Caki2 (cell line): ENCODE results near the gene STYK1. TPM values are rescaled to one million over a fixed set of nuclear protein-coding genes. Genes with fewer than 3 reads are reported as not detected.
"Not testable (repeated sequence)": the region's sequence is repeated elsewhere in the genome, so short reads cannot be mapped to it uniquely, and the experiment has no call there.

ENCODE experiments used
- DNase-seq: peaks from one replicate; pipeline ENCODE4 v3.0.0-alpha.2; 2015; ENCODE audit warnings: low read depth
- in situ Hi-C: cut with HindIII; loops from 2 replicates; pipeline ENCODE4 v1.10.0; 2016; ENCODE audit warnings: low sequenced_read_pairs, low pct_unique_long_range_greater_than_20kb, mixed read lengths
- total RNA-seq: library from RNA; depleted of rRNA; stranded (reverse); fragments of >200 nt; shearing (Covaris generic); gene quantifications from 2 replicates; pipeline ENCODE4 v1.2.3, GENCODE V29; 2014; ENCODE audit warnings: low replicate concordance

Gene STYK1
- total RNA-seq, 1 experiment from 2014 or later = 4.8 TPM

DNA sequence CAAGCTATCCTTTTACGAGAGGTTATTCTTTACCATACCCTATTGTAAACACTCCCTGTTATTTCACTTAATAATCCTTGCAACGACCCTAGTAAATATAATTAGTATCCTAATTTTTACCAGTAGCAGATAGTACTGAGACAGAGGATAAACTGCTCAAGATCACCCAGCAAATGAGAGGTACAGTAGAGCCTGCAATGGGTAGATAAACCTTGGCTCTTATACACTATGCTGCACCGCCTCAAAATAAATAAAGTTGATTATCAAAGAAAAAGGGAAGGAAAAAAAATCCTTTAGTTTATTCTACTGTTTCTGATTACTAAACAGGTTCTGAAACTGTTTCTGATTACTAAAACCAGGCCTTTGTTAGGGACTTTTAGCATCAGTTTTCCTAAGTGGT lies 26.7 kb upstream of the STYK1 start:
- in situ Hi-C loops = no loop called here
- no peak for DNase-seq

DNA sequence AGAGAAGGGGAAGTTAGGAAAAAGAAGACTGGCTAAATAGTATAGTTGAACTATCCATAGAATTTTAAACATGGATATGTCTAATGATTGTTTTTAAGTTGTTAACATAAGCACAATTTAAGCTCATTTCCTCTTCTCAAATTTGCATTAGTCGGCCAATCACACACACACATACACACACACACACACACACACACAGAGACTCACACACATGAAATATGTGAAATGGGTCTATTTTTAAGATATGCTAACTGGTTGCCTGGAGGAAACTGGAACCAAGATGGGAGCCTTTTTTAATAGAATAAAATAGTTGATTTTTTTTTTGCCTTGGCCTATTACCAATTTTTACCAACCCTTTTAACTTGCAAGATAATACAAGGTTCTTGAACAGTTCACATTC lies 24.0 kb upstream of the STYK1 start:
- no peak for DNase-seq
- in situ Hi-C loops = no loop called here

DNA sequence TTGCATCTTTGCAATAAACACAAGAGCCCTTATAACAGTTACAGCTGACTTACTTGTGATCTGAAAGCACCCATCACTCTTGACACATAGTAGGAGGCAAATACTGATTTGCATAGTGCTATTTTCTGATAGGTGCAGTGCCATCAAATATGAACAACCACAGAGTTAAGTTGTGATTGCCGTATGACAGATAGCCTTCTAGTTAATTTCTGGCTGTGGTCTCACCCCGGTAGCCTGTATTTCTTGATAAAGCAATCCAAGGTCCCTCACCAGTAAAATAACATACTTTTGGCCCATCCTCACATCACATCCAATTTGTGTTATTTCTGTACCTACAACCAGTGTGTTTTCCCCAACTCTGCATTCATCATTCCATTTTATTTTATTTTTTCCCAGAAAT lies 23.3 kb upstream of the STYK1 start:
- in situ Hi-C loops = no loop called here
- no peak for DNase-seq

DNA sequence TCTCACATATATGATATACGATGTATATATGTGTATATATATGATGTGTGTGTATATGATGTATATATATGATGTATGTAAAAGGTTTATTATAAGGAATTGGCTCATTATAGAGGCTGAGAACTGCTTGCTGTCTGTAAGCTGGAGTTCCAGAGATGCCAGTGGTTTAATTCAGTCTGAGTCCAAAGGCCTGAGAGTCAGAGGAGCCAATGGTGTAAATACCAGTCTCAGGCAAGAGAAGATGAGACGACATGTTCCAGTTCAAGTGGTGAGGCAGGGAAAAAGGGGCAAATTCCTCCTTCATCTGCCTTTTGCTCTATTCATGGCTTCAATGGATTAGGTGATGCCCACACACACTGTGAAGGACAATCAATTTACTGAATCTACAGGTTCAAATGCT lies 17.1 kb upstream of the STYK1 start:
- in situ Hi-C loops = no loop called here
- no peak for DNase-seq

- no peak for DNase-seq
- in situ Hi-C loops = no loop called here
Observed at GRCh38 chr12:10689146-10689545, 15.3 kb upstream of the STYK1 start.

DNA sequence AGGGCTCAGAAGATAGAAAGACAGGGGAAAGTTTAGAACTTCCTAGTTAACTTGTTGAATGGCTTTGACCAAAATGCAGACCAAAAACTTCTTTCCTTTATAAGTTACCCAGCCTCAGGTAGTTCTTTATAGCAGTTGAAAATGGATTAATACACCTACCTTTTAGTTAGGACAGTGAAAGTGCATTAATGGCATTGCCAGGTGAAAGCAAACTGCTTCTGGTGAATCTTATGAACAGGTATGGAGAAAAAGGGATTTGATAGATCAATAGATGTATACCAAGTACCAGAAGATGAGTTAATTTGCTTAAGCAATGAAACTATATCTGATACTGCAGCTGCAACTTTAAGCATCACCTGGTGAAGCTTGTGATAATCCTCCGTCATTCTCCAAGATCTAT lies 14.2 kb upstream of the STYK1 start:
- no peak for DNase-seq
- in situ Hi-C loops = no loop called here

DNA sequence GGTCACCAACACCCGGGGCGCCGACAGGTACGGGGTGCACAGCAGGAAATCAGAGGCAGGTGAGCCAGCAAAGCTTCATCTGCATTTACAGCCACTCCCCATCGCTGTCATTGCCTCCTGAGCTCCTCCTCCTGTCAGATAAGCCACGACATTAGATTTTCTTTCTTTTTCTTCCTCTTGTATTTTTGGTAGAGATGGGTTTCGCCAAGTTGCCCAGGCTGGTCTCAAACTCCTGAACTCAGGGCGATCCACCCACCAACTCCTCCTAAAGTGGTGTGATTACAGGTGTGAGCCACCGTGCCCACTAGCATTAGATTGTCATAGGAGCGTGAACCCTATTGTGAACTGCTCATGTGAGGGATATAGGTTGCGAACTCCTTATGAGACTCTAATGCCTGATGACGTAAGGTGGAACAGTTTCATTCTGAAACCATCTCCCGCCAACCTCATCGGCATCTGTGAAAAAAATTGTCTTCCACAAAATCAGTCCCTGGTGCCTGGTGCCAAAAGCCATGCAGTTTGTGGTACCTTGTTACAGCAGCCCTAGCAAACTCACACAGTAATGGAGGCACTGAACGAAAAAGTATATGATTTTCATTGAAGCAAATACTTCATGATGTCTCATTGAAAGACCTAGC lies 1.5 kb downstream of the STYK1 start:
- DNase-seq = no peak
- in situ Hi-C loops = no loop called here

GRCh38 chr12:10669533-10669932 lies 4.3 kb downstream of the STYK1 start:
- DNase-seq = no peak
- in situ Hi-C loops = no loop called here

DNA sequence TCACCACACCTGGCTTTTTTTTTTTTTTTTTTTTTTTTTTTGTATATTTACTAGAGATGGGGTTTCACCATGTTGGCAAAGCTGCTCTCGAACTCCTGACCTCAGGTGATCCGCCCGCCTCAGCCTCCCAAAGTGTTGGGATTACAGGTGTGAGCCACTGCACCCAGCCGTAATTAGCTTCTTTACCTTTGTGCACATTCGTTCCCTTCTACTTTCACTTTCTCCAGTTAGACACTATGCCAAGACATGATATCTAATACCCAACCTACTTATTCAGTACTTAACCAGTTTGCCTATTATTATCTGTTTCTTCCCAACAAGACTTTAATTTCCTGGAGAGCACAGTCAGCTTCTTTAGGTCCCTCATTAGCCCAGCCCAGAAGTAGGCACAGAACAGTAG lies 5.3 kb downstream of the STYK1 start:
- in situ Hi-C loops = no loop called here

GRCh38 chr12:10667581-10667980 lies 6.3 kb downstream of the STYK1 start:
- DNase-seq = no peak
- in situ Hi-C loops = no loop called here

More for the DNA sequence above, 5.3 kb downstream of the STYK1 start:
- DNase-seq = no peak

GRCh38 chr12:10664499-10664898 lies 9.4 kb downstream of the STYK1 start:
- in situ Hi-C loops = no loop called here

DNA sequence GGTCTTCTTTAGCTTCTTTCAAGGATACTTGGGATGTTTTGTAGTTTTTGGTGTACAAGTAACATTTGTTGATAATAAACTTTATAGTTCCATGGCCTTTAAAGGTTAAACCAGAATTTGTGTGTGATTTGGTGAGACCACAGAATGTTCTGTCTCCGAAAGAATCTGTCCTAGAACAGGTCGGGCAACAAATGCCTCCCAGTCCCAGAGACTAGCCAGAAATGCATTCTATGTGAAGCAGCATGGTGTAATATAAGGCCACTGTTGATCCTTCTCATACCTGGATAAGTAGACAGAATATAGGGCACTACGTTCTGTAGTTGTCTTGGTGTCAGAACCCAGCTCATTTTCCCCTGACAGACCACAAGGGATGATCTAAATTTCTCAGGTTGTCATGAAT lies 10.0 kb downstream of the STYK1 start:
- in situ Hi-C loops = no loop called here
- no peak for DNase-seq

More at GRCh38 chr12:10664499-10664898, 9.4 kb downstream of the STYK1 start:
- DNase-seq = no peak

DNA sequence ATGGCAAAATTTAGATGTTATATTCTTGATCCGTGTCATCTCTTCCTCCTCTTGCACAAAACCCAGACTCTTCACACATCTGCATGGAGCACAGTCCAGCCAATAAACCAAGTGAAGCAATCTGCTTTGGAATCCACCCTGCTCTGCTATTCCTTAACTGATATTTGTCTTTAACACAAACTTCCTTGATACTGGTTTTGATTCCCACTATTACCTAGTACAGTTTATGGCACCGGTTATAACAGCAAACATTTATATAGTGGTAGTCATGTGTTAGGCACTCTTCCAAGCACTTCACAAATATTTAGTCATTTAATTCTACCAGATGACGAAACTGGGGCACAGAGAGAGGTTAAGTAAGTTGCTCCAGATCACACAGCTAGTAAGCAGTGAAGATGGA lies 12.5 kb downstream of the STYK1 start:
- in situ Hi-C loops = no loop called here
- no peak for DNase-seq

- no peak for DNase-seq
- in situ Hi-C loops = no loop called here
Observed at GRCh38 chr12:10654003-10654402, 19.8 kb downstream of the STYK1 start.

DNA sequence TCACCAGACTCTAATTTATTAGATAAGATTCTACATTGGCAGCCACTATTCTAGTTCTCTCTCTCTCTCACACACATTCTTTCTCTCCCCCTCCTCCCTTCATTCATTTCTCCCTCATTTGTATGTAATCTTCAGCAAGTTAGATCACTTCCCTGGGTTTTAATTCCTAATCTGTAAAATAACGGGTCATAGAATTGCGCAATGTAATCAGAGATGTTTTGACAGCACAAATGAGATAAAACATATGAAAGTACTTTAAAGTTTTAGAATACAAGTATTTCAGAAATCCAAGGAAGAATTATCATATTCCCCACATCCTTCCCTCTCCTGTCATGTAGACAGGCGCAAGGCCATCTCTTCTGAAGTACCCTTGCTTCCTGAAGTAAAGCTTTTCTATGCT lies 21.7 kb downstream of the STYK1 start:
- no peak for DNase-seq
- in situ Hi-C loops = no loop called here

DNA sequence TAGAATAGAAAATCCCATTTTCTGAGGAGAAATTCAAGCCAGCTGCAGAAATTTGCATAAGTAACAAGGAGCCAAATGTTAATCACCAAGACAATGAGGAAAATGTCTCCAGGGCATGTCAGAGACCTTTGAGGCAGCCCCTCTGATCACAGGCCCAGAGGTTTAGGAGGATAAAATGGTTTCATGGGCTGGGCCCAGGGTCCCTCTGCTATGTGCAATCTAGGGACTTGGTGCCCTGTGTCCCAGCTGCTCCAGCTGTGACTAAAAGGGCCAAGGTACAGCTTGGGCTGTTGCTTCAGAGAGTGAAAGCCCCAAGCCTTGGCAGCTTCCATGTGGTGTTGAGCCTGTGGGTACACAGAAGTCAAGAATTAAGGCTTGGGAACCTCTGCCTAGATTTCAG lies 27.3 kb downstream of the STYK1 start:
- DNase-seq = not testable (repeated sequence)

DNA sequence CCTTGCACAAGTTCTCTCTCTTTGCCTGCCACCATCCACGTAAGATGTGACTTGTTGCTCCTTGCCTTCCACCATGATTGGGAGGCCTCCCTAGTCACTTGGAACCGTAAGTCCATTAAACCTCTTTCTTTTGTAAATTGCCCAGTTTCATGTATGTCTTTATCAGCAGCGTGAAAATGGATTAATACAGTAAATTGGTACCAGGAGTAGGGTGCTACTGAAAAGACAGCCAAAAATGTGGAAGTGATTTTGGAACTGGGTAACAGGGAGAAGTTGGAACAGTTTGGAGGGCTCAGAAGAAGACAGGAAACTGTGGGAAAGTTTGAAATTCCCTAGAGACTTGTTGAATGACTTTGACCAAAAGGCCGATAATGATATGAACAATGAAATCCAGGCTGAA lies 27.9 kb downstream of the STYK1 start:
- DNase-seq = no peak

More for the DNA sequence above, 27.3 kb downstream of the STYK1 start:
- in situ Hi-C loops = not testable (repeated sequence)

DNA sequence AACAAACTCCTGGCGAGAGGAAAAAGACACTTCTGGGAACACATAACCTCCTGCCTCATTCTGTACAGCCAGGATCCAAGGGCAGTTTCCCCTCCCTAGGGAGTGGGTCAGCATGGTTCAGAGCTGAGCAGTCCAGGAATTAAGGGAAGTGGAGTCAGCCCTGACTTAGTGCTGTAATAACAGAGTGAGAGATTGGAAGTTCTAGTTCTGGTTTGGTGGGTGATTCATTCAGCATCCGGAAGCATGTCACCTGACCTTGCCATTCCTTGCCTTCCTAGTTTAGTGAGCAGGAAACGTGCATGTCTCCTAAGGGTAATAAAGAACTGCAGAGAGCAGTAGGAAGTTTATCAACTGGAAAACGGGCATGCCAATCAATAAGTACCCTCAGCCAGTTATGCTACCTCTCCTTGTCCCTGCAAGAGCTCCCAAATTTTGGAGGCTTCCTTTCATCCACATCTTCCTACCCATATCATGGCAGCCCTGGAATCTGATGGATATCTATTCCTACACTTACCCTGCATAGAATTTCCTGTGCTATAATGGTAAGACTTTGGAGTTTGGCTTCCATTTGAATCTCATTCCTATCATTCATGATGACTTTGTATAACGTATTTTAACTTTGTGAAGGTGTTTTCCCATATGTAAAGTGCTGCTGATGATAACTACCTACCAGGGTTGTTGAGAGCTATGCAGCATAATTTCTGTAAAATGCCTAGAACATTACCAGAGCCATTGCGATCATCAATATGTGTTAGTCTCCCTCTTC lies 31.9 kb downstream of the STYK1 start:
- in situ Hi-C loops = no loop called here
- no peak for DNase-seq

More for the DNA sequence above, 27.9 kb downstream of the STYK1 start:
- in situ Hi-C loops = no loop called here

GRCh38 chr12:10638728-10639127 lies 35.1 kb downstream of the STYK1 start:
- in situ Hi-C loops = no loop called here
- DNase-seq = no peak

DNA sequence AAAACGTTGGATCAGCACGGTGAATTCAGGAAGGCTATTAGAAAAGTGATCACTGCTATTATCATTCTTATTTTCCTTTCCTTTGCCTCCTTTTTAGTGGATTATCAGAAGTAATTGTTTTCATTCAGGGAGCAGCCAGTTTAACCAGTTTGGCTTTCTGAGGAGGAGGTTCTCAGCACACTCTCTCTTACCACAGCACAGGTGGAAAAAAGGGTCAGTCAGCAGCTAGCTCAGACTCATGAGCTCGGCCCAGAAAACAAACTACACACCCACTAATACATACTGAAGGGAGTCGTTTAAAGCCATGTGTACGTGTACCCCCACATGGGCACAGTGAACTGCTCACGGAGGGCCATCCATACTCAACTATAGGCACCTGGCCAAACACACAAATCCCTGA lies 37.2 kb downstream of the STYK1 start:
- in situ Hi-C loops = no loop called here
- no peak for DNase-seq
